Endothelial cell of umbilical vein (primary cell): ENCODE measurements around the gene FBXL17. TPM values are rescaled to one million over a fixed set of nuclear protein-coding genes. Genes with fewer than 3 reads are reported as not detected.

Source experiments
- BruUV-seq: library from RNA; stranded (reverse); fragments of 400-500 nt; replicated peaks from 2 replicates; lab custom pipeline; 2021; lab: Mats Ljungman, UMichigan
- CTCF ChIA-PET: fragments of 300-600, 350-600 bp; sonication (Branson Sonifier 250); formaldehyde crosslinking; loops from one replicate; lab custom pipeline; 2021; ENCODE audit warnings: antibody characterized with exemption, inconsistent platforms; lab: Charles Lee
- POLR2A ChIA-PET: fragments of 300-600, 350-600 bp; sonication (Branson Sonifier 250); formaldehyde crosslinking; loops from one replicate; lab custom pipeline; 2021; ENCODE audit warnings: antibody characterized with exemption, inconsistent platforms; lab: Charles Lee
- DNase-seq: peaks from one replicate; pipeline ENCODE4 v3.0.0-alpha.2; 2011; ENCODE audit warnings: low read depth, low spot score
- FAIRE-seq: peaks from 2 replicates; lab custom pipeline; 2011; peaks lifted over from hg19 to GRCh38; lab: Jason Lieb, UNC
- H2AFZ ChIP-seq: 2 replicates; pipeline ENCODE4 v1.6.0; 2012; ENCODE audit warnings: low read depth, low read length, control low read depth, inconsistent platforms
- H3K27ac ChIP-seq: 2 replicates; pipeline ENCODE4 v1.5.1; 2011; ENCODE audit warnings: low read depth, mild to moderate bottlenecking, control low read depth, low read length, moderate library complexity; ENCODE audit not compliant: insufficient read depth
- H3K27me3 ChIP-seq, 2 experiments: 2 replicates each; pipeline versions ENCODE4 v1.6.0 to v1.6.1; 2011; ENCODE audit warnings: low read length in 2 of 2, mixed read lengths in 1 of 2; ENCODE audit not compliant: control insufficient read depth in 2 of 2, insufficient read depth in 2 of 2
- H3K36me3 ChIP-seq, 2 experiments: 2 replicates in 1 of 2; 3 replicates in 1 of 2; pipeline ENCODE4 v1.5.1; 2011; ENCODE audit warnings: low read length in 2 of 2, mild to moderate bottlenecking in 1 of 2, moderate library complexity in 1 of 2; ENCODE audit not compliant: control insufficient read depth in 2 of 2, insufficient read depth in 2 of 2; ENCODE audit errors: extremely low read depth in 1 of 2
- H3K4me1 ChIP-seq: 3 replicates; pipeline ENCODE4 v1.5.1; 2011; ENCODE audit warnings: mild to moderate bottlenecking, low read length; ENCODE audit not compliant: control insufficient read depth, insufficient read depth; ENCODE audit errors: extremely low read depth
- H3K4me2 ChIP-seq: 2 replicates; pipeline ENCODE4 v1.6.1; 2011; ENCODE audit warnings: low read length, control low read depth, mixed read lengths; ENCODE audit not compliant: insufficient read depth
- H3K4me3 ChIP-seq, 3 experiments: fragments of 200-600 bp in 1 of 3; sonication (generic), shearing (Covaris generic) in 1 of 3; replicated peaks in 1 of 3; 2 replicates each; pipeline ENCODE4 v1.5.1; 2011 to 2016; ENCODE audit warnings: control low read depth in 3 of 3, low read length in 3 of 3, mild to moderate bottlenecking in 2 of 3, inconsistent platforms in 1 of 3, low read depth in 1 of 3, moderate library complexity in 1 of 3; ENCODE audit not compliant: insufficient read depth in 1 of 3
- H3K79me2 ChIP-seq: 2 replicates; pipeline ENCODE4 v1.6.0; 2012; ENCODE audit warnings: low read length, inconsistent platforms; ENCODE audit not compliant: control insufficient read depth, insufficient read depth
- H3K9ac ChIP-seq: replicated peaks from 2 replicates; pipeline ENCODE3; 2011; ENCODE audit warnings: low read length, control low read depth; ENCODE audit not compliant: insufficient read depth; ENCODE audit errors: extremely low read depth
- H3K9me1 ChIP-seq: replicated peaks from 3 replicates; pipeline ENCODE4 v1.6.0; 2011; ENCODE audit warnings: mild to moderate bottlenecking, low read length; ENCODE audit not compliant: control insufficient read depth, insufficient read depth; ENCODE audit errors: extremely low read depth
- H3K9me3 ChIP-seq: replicated peaks from 2 replicates; pipeline ENCODE4 v1.5.1; 2012; ENCODE audit warnings: low read length, inconsistent platforms; ENCODE audit not compliant: control insufficient read depth, insufficient read depth
- H4K20me1 ChIP-seq: replicated peaks from 2 replicates; pipeline ENCODE3; 2011; ENCODE audit warnings: mild to moderate bottlenecking, low read length; ENCODE audit not compliant: control insufficient read depth, insufficient read depth; ENCODE audit errors: extremely low read depth
- EZH2 ChIP-seq: IDR thresholded peaks from 2 replicates; pipeline ENCODE4 v1.6.1; 2012; ENCODE audit warnings: borderline replicate concordance, low read depth, mild to moderate bottlenecking, moderate library complexity, low read length, inconsistent platforms; ENCODE audit not compliant: severe bottlenecking
- FOS ChIP-seq: IDR thresholded peaks from 2 replicates; pipeline ENCODE4 v1.6.1; 2011; ENCODE audit warnings: mild to moderate bottlenecking, low read length, moderate library complexity, borderline replicate concordance; ENCODE audit not compliant: insufficient read depth
- GATA2 ChIP-seq: IDR thresholded peaks from 2 replicates; pipeline ENCODE4 v1.7.0; 2011; ENCODE audit warnings: low read depth, mild to moderate bottlenecking, moderate library complexity, mixed read lengths, low read length; ENCODE audit not compliant: insufficient read length, insufficient read depth
- POLR2AphosphoS5 ChIP-seq: IDR thresholded peaks from 2 replicates; pipeline ENCODE4 v1.6.1; 2012; ENCODE audit warnings: low read depth, mild to moderate bottlenecking, control low read depth, low read length, moderate library complexity; ENCODE audit not compliant: insufficient read depth
- dilution Hi-C: fragments of 300-500 bp; cut with MboI; formaldehyde crosslinking; loops from one replicate; pipeline ENCODE4 v1.15.0; 2019; ENCODE audit warnings: low sequenced_read_pairs; ENCODE audit not compliant: extremely low pct_ligation_motif_present
- intact Hi-C: fragments of 100-400 bp; cut with micrococcal nuclease; formaldehyde crosslinking; loops from one replicate; pipeline ENCODE4 v1.10.0; 2022
- polyA plus RNA-seq, 4 experiments: library from polyadenylated mRNA; depleted of rRNA in 3 of 4; stranded (reverse) in 3 of 4; unstranded in 1 of 4; fragments of >200 nt; gene quantifications; 2 replicates each; pipeline versions ENCODE4 v1.2.1 to v1.2.3, GENCODE V29; 2011 to 2012; ENCODE audit warnings: missing spikeins in 1 of 4
- total RNA-seq: library from RNA; stranded (reverse); gene quantifications from 2 replicates; pipeline ENCODE4 v1.2.3, GENCODE V29; 2021
- TF ChIP-seq, protein P1 (sequence below), 2 donors: IDR thresholded peaks; 1 replicate in 1 of 2; 2 replicates in 1 of 2; pipeline ENCODE4 v1.5.1; 2011; ENCODE audit warnings: low read length in 2 of 2, mild to moderate bottlenecking in 2 of 2, moderate library complexity in 2 of 2, control low read depth in 1 of 2, inconsistent platforms in 1 of 2, low read depth in 1 of 2; ENCODE audit not compliant: insufficient read depth in 1 of 2; ENCODE audit errors: extremely low read depth in 1 of 2

FBXL17 gene
- total and polyA plus RNA-seq, 2 donors (not counting 3 experiments of a cell fraction or from before 2014, with no cell fraction given), result 2.7 to 8.8 TPM

DNA sequence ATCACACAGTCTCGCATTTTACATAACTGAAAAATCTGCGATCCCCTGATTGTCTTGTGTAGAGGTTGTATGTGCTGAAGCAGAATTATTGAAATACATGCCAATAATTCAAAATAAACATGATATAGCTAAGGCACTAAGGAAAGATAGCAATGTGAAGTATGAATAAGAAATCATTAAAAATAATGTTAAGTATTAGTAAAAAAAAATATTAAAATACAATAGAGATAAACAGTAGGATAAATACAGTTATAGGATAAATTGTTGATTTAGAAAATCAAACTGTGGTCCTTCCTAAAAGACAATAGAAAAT, 121.1 kb downstream of the FBXL17 start:
- peak overlapping the region; percentile 65 for H2AFZ ChIP-seq
- POLR2A ChIA-PET, result no interaction called here
- FAIRE-seq, result no peak

DNA sequence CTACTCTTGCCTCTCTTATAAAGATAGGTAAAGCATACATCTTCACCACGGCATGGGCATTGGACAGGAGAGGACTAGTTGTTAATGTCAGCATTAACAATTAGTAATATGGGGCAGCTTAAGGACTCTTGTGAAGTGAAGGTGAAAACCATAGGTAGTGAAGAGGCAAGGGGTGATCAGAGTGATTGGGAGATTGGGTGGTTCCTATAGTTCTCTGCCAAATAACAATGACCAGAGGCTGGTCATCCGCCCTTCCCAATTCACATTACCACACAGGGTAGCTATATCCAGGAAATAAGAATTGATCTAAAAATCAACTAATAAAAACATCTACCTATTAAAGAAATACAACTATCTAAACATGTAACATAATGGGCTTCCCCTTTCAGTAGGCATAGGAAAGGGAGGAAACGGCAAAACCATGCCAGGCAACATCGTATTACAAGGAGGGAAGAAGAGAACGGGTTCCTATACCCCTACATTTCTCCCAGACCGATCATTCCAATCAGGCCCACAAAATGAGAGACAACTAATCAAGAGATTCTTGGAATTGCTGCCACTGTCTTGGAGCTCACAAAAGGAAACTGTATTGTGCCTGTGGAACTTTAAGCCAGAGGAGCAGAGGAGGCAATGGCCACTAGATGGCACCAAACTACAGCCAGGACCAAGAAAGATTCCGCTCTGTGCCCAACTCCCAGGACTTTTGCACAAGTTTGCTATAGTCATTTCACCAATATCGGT, 121.6 kb downstream of the FBXL17 start:
- Histone ChIP-seq H3K4me2 (peak overlapping the region; percentile 81), H3K36me3 (no peaks in the 10 kb centered on the region), H2AFZ (peak overlapping the region; percentile 65), H3K9me1 (no peaks in the 10 kb centered on the region), H4K20me1 (no peaks in the 10 kb centered on the region), H3K9me3 (no peaks in the 10 kb centered on the region), H3K27ac (peak overlapping the region; percentile 7), H3K27me3 (no peaks in the 10 kb centered on the region), H3K4me1 (peaks cover 8% of the 10 kb centered on the region), H3K4me3 (peak overlapping the region in 2 of 3 experiments; percentile 4 to 51), H3K9ac (peak overlapping the region; percentile 29), H3K79me2 (no peaks in the 10 kb centered on the region)
- ChIA-PET POLR2A (no interaction called here), CTCF (interaction anchor here (0.6 to 6.8 kb wide), 56 partner anchors 8 to 1167 kb away, joined by 3 to 317 read pairs (median 4); no protein-coding TSS in a partner anchor)
- BruUV-seq, result no TSS peak
- peak; percentile 89 for DNase-seq
- intact Hi-C loops, result loop anchor here (1.0 to 2.0 kb wide), 4 partner anchors 85 to 263 kb away; partner anchors contain the start of gene FBXL17
- dilution Hi-C loops, result no loop called here
- peak; percentile 83 for FAIRE-seq
- no peak for TF ChIP-seq POLR2AphosphoS5
- TF ChIP-seq, protein P1, sequence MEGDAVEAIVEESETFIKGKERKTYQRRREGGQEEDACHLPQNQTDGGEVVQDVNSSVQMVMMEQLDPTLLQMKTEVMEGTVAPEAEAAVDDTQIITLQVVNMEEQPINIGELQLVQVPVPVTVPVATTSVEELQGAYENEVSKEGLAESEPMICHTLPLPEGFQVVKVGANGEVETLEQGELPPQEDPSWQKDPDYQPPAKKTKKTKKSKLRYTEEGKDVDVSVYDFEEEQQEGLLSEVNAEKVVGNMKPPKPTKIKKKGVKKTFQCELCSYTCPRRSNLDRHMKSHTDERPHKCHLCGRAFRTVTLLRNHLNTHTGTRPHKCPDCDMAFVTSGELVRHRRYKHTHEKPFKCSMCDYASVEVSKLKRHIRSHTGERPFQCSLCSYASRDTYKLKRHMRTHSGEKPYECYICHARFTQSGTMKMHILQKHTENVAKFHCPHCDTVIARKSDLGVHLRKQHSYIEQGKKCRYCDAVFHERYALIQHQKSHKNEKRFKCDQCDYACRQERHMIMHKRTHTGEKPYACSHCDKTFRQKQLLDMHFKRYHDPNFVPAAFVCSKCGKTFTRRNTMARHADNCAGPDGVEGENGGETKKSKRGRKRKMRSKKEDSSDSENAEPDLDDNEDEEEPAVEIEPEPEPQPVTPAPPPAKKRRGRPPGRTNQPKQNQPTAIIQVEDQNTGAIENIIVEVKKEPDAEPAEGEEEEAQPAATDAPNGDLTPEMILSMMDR (IDR thresholded peaks at IDR 0.05; ENCODE audit: extremely low read depth in 1 of 2, insufficient read depth in 1 of 2, low read depth in 1 of 2, low read length in 2 of 2), result peak; percentile 93 to 96

More for the DNA sequence above, 121.1 kb downstream of the FBXL17 start:
- dilution Hi-C loops (no loop called here), intact Hi-C loops (loop anchor here (1.0 to 2.0 kb wide), 4 partner anchors 84 to 262 kb away; partner anchors contain the start of gene FBXL17)
- H3K9me1 ChIP-seq, result no peaks in the 10 kb centered on the region
- no peak overlapping the region for H3K27ac ChIP-seq
- no peak overlapping the region for H3K9ac ChIP-seq
- H3K36me3 ChIP-seq, result no peaks in the 10 kb centered on the region
- H4K20me1 ChIP-seq, result no peaks in the 10 kb centered on the region
- H3K79me2 ChIP-seq, result no peaks in the 10 kb centered on the region
- no peak for TF ChIP-seq GATA2
- no peak for TF ChIP-seq FOS
- TF ChIP-seq EZH2, result no peak
- H3K4me3 ChIP-seq, result no peak overlapping the region
- BruUV-seq, result no TSS peak
- H3K9me3 ChIP-seq, result no peaks in the 10 kb centered on the region
- CTCF ChIA-PET, result interaction anchor here (0.7 to 6.8 kb wide), 41 partner anchors 8 to 119 kb away, joined by 3 to 317 read pairs (median 5); no protein-coding TSS in a partner anchor
- no peak for DNase-seq
- H3K27me3 ChIP-seq, result no peaks in the 10 kb centered on the region
- H3K4me2 ChIP-seq, result peak overlapping the region; percentile 81
- H3K4me1 ChIP-seq, result peaks cover 8% of the 10 kb centered on the region
